Kasumi-1 (cell line): ENCODE results near the gene ZFYVE26.
"Not testable (repeated sequence)": the region's sequence is repeated elsewhere in the genome, so short reads cannot be mapped to it uniquely, and the experiment has no call there.

Experiments used
- DNase-seq, 2 experiments: peaks; one replicate each; lab custom pipeline; 2025; lab: John Stamatoyannopoulos, UW

ZFYVE26 gene

DNA sequence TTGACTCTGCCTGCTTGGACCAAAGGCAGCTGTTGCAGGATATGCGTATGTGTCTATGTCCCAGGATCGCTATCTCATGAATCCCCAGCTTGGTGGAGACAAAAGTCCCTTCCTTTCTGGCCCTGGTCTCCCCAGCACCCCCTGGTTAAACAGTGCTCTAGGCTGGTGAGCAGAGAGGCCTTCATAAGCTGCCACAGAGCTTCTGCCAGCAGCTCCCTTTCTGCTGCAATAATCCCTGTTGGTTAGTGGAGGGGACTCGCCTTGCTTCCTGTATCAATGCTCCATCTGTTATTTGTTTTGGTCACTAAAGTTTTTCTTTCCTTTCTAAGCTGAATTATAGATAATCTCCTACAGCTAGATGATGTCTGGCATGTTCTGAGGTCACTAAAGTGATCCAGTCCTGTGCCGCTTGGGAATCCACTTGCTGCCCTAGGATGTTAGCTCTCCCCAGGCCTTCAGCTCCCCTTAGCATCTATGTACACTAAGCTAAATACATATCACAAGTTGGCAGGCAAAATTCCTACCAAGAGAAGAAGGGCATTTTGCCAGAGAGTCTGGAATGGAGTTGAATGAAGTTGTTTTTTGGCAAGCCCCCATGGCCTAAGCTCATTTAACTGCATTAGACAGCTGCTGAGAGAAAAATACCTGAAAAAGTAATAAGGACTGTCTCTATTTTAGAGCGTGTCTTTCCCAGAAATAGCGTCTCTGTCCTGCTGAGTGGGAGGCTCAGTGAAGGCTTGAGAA, 66.9 kb downstream of the ZFYVE26 start:
- no peak for DNase-seq

DNA sequence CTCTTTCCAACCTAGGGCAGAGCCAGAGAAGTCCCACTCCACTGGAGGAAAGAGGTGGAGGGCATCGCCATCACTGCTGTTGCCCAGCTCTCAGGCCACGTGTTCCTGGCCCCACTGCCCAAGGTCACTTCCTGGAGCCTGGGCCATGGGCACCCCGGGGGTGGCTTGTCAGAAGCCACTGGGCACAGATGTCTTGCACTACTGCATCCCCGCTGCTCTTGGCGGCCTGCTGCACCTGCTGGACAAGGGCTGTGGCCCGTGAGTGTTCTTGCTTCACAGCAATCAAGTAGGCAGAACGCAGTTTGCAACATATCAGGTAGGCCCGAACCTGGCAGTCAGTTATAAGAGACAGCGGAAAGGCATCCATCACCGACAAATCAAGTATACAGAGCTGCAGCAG, 68.1 kb downstream of the ZFYVE26 start:
- DNase-seq, result no peak

DNA sequence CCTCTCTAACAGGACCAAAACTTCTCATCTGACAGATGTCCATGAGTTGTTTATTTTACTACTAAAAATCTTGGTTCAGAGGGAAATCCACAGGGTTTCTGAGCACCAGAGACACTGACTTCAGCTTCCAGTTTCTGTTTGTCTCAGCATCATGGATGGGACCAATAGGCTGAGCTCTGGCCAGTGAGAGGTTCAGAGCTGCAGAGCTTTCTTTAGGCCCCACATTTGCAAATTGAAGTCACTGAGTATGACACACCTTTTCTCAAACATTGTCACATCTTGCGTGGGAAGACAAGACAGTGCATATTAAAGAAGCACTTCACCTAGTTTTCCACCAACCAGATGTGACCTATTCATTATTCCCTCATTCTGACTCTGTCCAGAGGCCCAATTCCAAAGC, 69.5 kb downstream of the ZFYVE26 start:
- DNase-seq, result no peak

DNA sequence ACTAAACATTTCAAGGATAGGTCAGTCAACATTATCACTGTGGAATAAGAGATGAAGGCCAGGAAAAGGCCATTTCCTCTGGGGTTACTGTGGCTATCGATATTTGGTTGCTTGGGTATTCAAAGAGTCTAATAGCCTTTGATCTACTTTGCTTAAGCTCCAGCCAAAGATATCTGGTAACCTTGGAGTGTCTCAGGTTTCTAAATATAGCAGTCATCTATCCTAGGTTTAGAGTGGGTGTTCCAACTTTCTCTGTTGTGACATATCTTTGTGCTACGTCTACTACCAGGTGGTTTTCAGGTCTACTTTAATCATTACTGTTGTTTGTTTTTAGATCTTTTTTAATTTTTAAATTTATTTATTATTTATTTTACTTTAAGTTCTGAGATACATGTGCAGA, 72.3 kb downstream of the ZFYVE26 start:
- DNase-seq, result no peak

DNA sequence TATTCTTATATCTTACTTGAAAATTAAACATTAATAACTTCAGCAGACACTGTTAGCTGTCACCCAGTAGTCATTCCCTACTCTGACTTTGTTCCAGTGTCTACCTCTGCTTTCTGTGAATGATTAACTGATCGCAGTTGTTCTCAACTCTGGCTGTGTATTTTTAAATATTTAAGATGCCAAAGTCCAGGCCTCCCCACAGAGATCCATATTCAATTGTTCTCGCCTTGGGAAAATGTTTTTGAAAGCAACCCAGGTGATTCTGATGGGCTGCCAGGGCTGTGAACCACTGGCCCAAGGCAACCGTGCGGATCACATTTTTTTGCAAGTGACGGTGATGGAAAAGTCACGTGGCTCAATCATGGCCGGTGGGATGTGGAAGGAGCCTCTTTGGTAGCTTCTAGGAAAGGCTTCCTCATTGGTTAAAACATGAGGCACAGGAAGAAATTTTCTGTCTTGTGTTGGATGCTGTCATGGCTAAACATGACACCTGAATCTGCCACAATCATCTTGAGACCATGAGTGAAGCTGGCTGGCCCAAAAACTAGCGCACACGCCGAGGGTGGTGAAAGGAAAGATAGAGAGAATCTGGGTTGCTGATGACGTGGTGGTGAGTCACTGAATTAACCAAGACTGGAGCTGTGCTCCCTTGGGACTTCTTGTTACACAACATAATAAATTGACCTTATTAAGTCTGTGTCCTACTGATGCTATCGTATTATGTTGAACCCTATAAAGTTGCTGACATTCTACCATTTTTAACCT, 77.5 kb downstream of the ZFYVE26 start:
- no peak for DNase-seq

DNA sequence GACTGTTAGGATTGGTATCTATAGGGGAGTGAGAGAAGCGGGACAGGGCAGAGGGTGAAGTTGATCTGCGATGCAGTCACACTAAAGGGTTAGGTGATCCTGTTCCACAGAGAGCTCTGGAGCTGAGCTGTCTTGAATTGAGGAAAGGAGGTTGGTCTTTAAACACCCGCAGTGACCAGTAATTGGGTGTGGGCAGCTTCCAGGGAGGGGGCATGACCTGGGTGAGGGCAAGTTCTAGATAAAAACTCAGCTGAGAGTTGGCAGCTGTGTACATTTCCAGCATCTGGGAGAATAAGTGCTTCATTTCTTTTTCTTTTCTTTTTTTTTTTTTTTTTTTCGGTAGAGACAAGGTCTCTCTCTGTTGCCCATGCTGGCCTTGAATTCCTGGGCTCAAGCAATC, 79.6 kb downstream of the ZFYVE26 start:
- no peak for DNase-seq

DNA sequence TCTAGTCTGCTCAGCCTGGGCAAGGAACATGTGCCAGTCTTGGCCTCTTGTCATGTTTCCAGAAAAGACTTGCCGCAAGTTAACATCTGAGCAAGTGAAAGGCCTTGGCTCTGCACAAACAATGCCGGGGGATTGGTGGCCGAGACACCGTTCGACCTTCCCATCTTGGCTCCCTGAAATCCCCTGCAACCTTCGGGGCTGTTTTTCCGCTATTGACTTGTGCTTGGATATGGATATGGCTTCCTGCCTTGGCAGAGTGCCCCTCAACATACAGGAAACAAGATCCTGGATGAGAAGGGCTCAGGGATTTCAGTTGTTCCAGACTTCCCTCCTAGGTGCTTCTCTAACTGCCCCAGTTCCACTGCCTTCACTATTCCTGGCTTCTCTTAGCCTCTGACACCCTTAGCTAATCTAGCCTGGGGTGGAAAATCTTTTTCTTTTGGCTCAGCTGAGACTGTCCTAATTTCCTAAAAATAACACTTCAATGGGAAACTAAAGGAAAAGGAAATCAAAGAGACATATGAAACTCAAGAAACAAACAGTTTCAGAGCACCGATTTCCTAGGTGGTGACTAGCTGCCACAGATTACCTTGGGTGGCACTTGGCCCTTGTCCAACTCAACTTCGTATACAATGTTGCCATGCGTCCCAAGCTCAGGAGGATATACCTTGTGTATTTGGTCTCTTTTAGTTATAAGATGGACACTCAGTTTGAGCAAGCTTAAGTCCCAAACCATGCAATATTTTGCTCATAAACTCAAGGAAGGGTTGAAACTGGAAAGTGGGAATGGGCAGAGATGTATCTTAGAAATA, 80.8 kb downstream of the ZFYVE26 start:
- DNase-seq, result no peak

DNA sequence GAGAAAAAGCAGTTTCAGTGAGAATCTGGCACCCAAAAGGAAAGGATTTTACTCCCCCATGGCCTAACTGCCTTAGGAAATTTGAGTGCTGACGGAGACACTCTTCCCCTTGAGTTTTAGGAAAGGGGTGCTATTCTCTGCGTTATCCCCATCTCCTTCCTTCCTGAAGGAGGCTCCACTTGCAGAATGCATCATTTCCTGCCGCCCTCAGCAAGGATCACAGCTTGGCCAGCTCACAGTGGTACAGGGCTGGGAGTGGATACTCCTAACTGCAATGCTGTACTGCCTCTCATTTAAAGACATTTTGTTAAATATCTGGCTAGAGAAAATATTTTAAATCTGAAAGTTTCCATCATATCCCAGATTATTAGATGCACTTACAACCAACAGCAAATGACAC, 81.7 kb downstream of the ZFYVE26 start:
- DNase-seq, result no peak

DNA sequence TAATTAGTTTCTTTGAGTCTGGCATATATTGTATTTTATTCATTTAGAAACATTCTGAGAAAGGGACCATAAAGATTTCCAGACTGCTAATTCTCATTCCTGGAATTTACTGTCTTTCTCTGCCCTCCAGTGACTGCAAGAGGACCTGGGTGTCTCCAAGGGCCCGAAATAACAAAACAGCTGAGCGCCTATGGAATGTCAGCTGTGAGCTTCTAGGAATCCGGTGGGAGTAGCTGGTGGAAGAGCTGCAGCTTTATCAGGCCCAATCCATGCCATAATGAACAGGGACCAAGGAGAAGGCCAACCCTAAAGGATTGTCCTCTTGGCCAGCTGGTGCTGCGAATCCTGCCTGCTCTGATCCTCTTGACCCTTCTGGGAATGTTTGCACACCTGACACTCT, 82.8 kb downstream of the ZFYVE26 start:
- no peak for DNase-seq

DNA sequence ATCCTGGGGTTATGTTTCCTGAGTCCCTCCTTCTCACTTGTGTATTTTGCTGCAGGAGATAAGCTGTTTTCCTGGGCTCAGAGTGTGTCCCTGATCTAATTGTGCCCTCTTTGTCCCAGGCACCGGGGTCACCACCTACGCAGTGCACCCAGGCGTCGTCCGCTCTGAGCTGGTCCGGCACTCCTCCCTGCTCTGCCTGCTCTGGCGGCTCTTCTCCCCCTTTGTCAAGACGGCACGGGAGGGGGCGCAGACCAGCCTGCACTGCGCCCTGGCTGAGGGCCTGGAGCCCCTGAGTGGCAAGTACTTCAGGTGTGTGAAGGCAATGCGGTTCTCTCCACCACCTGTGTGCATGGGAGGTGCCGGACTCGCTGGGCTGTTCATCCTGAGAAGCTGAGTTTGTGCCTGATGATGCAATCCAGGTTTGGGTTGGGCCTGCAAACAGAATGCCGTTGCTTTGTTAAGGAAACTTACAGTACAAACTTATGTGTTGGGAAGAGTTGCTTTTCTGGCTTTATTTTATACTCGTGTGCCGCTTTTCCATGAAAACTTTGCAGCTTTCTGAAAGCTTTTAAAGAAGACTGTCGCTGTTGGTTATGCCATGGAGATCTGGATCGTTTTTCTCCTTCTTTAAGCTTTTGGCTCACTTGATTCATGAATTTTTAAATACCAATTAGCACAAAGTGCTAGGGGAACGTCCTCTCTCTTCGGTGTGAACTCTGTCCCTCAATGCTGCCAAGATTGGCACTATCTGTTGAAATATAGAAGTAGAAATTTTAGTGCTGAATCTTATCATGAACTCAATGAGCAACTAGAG, 87.1 kb downstream of the ZFYVE26 start:
- DNase-seq, result no peak

DNA sequence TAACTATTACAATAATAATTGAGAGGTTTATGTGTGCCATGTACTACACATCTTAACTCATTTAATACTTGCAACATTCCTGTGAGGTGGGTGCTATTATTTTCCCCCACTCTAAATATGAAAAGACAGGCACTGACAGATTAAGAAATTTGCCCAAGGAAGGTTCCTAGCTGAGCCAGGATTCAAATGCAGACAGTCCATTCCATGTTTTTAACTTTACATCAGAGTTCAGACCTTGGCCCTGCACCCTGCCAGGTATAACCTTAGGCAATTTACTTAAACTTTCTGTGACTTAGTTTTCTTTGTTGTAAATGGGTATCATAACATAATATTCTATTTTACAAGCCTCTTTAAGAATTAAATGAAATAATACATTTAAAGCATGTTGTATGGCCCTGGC, 88.1 kb downstream of the ZFYVE26 start:
- DNase-seq, result no peak

DNA sequence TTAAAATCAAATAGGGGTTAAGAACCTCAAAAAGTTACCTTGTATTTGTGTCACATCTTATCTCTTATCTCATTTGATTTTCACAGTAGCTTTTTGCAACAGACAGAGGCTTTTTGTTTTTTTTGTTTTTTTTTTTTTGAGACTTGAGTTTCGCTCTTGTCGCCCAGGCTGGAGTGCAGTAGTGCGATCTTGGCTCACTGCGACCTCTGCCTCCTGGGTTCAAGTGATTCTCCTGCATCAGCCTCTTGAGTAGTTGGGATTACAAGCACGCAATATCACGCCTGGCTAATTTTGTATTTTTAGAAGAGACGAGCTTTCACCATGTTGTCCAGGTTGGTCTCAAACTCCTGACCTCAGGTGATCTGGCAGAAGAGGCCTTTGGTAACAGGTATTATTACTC, 89.0 kb downstream of the ZFYVE26 start:
- DNase-seq, result no peak

DNA sequence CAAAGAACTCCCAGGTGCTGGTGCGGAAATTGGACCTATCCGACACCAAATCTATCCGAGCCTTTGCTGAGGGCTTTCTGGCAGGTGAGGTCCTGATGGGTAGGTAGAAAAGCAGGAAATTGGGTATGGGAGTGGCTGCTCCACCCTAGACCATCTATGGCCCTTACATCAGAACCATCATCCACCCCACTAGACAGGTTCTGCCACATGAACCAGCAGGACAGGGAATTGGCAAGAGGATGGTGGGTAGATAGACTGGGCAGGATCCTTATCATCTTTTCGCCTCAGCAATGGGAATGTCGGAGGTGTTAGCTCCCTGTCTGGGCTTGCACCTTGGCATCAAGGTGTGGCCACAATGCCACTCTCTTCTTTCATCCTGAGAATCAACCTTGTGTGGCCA, 91.2 kb downstream of the ZFYVE26 start:
- no peak for DNase-seq

DNA sequence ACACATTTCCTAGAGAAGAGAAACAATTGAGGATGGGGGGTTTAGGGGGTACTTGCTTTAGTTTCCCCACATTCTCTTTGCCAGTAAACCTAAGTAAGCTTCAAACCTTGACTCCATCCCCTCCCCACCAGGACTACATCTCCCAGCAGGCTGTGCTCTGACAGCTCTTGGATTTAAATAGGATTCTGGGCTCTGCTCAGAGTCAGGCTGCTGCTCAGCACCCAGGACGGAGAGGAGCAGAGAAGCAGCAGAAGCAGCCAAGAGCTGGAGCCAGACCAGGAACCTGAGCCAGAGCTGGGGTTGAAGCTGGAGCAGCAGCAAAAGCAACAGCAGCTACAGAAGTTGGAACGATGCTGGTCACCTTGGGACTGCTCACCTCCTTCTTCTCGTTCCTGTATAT, 94.1 kb downstream of the ZFYVE26 start:
- DNase-seq, result peak; percentile 13 to 20

DNA sequence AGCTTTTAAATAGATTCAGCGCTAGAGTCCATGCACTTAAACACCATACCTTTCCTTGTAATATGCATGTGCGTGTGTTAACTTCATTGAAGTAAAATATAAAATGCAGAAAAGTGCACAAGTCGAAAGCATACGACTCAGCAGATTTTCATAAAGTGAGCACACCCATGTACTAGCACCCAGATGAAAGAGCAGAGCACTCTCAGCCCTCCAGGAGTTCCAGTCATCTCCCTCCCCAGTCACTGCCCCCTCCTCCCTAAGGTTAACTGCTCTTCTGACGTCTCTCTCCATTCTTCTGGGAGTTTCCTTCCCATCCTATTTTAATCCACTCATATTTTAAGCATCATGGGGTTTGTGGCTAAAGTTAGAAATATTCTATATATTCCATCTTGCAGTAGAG, 94.5 kb downstream of the ZFYVE26 start:
- no peak for DNase-seq

DNA sequence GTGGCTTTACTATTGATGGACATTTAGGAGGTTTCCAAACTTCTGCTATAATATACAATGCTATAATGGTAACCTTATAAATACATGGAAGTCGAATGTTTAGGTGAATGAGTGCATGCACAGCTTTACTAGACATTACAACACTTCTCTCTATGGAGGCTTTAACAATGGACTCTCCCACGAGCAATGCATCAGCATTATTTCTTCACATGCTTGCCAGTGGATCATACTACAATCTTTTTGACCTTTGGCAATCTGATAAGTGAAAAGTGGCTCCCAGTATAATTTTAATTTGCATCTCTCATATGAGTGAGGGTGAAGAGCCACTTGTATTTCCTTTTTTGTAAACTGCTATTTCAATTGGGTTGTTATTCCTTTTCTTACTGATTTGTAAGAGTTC, 96.5 kb downstream of the ZFYVE26 start:
- no peak for DNase-seq

DNA sequence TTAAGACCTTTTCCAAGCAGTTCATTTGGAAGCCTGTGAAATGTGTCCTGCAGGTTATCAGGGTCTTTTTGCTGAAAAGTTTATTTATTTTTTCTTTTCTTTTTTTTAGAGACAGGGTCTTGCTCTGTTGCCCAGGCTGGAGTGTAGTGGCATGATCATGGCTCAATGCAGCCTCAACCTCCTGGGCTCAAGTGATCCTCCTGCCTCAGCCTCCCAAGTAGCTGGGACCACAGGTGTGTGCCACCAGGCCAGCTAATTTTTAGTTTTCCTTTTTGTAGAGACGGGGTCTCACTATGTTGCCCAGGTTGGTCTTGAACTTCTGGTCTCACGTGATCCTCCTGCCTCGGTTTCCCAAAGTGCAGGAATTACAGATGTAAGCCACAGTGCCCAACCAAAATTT, 97.0 kb downstream of the ZFYVE26 start:
- DNase-seq, result not testable (repeated sequence)

DNA sequence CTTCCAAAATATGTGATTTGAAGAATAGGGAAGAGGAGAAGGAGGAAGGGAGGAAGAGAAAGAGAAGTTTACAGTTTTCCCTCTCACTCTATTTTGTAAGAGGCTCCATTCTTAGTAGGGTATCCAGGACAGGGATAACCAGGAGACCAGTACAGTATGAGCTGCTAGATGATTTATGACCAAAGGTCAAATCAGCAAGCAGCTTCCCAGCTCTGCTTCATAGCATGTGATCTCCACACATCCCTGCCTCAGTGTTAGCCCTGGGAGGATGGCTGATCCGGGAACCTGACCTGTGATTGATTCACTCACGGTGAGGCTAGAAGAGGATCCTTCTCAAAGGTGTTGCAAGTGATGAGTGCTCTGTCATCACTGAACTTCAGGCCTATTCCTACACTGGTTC, 98.1 kb downstream of the ZFYVE26 start:
- DNase-seq, result no peak

DNA sequence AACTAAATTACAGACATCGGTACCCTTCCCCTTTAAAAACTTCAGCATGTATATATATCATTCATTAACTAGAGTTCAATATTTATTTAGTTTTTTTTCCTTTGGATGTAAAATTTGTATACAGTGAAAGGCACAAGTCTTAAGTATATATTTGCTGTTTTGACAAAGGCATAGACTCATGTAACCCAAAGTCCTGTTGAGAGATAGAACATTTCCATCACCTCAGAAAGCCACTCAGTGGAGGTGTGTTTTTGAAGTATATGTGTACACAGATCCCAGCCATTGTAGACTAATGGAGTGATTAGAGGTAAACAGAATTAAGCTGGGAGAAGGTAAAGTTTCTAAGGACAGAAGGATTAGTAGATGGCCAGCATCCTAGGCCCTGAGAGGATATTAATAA, 99.3 kb downstream of the ZFYVE26 start:
- DNase-seq, result no peak

DNA sequence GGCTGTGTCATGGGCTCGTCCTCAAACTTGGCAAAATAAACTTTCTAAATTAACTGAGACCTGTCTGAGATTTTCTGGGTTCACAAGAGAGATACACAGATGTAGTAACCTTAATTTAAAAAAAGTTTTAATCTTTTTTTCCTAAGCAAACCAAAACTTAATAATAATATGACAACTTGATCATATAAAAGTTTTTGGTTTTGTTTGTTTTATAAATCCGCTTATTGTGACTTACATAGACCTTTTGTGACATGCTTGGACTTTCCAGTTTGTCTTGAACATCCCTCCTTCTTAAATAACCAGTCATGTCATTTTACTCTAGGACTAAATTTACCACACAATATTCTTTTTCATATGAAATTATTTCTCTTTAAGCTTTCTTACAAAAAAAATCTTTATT, 106.2 kb downstream of the ZFYVE26 start:
- peak; percentile 8 to 11 for DNase-seq

DNA sequence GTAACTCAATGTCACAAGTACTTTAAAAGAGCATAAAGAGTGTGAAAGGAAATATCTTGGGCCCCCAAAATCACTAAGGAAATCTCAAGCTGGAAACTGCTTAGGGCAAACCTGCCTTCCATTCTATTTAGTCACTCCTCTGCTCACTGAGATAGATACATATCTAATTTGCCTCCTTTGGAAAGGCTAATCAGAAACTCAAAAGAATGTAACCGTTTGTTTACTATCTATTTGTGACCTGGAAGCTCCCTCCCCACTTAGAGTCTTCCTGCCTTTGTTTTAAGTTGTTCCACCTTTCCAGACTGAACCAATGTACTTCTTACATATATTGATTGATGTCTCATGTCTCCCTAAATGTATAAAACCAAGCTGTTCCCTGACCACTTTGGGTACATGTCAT, 106.6 kb downstream of the ZFYVE26 start:
- DNase-seq, result not testable (repeated sequence)

DNA sequence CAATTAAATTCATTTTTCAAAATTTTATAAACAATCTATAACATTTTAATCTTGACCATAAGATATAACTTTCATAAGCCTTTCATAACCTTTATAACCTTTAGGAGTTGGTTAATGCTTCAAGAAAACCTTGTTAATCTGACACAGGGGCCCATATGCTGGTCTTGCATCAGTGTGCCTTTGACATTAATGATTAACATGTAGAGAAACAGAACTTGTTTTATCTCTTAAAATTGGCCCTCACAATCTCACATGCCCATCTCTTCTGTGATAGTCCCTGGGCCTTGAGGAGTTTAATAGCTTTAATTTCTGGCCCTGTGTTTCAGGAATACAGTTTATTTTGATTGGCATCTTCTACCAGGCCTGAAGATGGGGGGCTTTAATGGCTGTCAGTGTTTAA, 107.0 kb downstream of the ZFYVE26 start:
- DNase-seq, result not testable (repeated sequence)
